Subcutaneous preadipocyte (primary cell): ENCODE data around the gene TOR1AIP1. TPM values are rescaled to one million over a fixed set of nuclear protein-coding genes. Genes with fewer than 3 reads are reported as not detected.

Experiments used
- total RNA-seq: library from RNA; depleted of rRNA; stranded (reverse); fragments of >200 nt; gene quantifications from 2 replicates; pipeline ENCODE4 v1.2.3, GENCODE V29; 2012

The TOR1AIP1 gene
- 37.7 and 38.9 TPM in 2 replicates for total RNA-seq

GRCh38 chr1:179882253-179883039 lies at the start of gene TOR1AIP1:
TOR1AIP1 (plus strand) TSS chr1:179882285; CDS start chr1:179882503, 218 bp downstream.

GRCh38 chr1:179877586-179878265 lies 4.4 kb upstream of the TOR1AIP1 start, which contains the start of gene TOR1AIP2:
TOR1AIP2 (minus strand) TSS chr1:179877803; CDS start chr1:179852665, 25,138 bp downstream.

GRCh38 chr1:179954493-179955286 lies 72.6 kb downstream of the TOR1AIP1 start, which contains the start of gene CEP350:
CEP350 (plus strand) TSS chr1:179954810; CDS start chr1:179986182, 31,372 bp downstream.

Other genes with a start within 250 kb of the TOR1AIP1 start
- not detected in 2 replicates for gene FAM163A, start 139.0 kb upstream of the TOR1AIP1 start, total RNA-seq
- 76.8 and 104 TPM in 2 replicates for gene TOR1AIP2, start 4.5 kb upstream of the TOR1AIP1 start, total RNA-seq
- 49.2 and 60.6 TPM in 2 replicates for gene CEP350, start 72.5 kb downstream of the TOR1AIP1 start, total RNA-seq